Measurements from ENCODE around the gene AGPS.

Gene AGPS

DNA sequence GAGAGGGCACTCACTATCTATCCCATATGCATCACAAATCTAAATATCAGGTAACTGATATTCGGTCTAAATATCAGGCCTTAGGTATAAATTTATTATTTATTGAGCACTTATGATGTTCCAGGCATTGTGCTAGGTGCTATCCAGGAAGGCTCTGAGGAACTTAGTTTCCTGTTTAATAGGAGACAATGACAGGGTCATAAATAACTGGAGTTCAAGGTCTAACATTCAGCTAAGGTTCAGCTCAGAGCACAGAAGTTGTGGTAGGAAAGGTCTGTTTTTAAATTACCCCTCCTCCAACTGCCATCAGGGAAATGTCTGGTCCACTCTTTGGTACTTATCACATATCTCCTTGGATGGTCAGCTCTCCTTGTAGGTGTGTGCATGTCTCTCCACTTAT, 193.6 kb downstream of the AGPS start:
- no peak for DNase-seq

DNA sequence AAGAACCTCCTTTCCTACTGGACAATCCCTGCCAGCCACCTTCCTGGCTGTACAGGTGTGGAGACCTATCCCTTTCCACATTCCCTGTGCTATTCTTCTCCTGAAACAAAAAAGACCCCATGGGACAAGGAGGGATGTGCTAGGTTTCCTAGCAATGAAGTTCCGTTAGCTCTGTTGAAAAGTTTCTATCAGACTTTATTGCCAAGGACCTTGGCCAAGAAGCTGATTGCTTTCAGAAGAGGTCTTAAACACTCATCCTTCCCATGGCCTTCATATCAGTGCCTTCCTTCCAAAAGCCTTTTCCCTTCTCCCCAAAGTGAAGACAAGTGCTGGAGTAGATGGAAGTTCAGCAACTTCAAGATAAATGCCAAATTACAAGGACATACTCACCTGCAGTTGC, 194.8 kb downstream of the AGPS start:
- no peak for DNase-seq

DNA sequence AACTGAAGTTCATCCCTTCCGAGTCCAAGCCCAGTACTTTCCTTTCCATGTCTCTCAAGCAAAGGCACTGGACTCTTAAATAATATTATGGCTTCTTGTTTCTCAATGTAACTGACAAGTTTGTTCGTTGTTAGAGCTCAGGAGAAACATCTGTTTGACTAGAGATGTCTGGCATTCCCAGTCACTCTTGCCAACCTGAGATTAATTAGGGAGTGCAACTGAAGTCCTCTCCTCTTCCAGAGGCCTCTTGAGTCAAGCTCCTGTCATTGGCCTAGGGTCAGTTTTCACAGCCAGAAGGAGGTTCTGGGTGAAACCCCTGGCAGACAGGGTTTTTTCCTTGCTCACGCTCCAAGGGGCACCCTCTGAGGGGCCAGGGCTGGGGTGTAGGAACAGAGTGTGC, 196.1 kb downstream of the AGPS start:
- no peak for DNase-seq

DNA sequence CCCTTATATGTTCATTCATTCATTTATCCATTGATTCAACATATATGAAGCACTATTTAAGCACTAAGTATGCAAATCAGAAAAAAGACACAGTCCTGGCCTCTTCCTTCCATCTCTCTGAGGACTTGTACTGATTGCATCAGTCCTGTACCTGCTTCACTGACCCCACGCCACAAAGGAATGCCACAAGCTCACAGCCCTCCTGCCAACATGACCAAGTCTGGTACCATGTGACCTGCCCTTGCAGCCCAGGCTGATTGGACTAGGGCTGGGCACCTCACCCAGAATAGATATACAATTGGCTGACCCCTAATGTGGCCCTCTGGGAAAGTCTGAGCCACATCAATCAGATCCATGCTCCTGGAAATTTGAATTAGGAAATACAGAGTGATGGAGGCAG, 196.6 kb downstream of the AGPS start:
- no peak for DNase-seq

DNA sequence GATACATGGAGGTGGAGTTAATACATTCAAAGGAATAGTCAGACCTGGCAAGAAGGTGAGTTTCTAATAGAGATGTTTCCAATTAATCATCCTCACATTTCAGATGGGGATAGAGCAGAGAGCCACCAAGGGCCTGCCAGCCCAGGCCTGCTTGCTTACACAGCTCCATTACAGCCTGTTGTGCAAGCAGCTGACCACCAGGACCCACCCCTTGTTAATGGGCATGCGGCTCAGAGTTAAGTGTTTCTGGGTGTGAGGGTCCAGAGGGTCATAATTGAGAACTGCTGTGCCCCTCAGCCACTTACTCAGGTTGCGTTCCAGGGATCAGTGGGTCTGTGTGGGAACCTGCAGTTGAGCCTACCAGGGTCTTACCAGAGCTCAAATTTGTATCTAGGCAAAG, 199.8 kb downstream of the AGPS start:
- no peak for DNase-seq

DNA sequence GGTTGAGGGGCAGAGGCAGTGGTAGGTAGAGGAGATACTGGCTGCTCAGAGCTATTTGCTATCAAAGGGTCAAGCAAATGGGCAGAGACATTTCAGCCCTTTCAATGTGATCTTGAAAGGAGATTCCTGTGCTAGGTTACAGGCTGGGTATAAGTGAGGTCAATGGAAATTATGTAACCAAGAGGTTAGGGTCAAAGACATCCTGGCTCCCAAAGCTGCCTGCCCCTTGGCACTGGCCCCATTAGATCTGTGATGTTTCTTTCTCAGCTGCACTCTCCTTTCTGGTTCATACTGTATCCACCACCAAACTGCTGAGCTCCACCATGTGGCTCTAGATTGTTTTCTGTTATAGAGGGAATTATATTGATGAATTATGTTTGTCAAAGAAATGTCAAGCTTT, 200.4 kb downstream of the AGPS start:
- DNase-seq = no peak

DNA sequence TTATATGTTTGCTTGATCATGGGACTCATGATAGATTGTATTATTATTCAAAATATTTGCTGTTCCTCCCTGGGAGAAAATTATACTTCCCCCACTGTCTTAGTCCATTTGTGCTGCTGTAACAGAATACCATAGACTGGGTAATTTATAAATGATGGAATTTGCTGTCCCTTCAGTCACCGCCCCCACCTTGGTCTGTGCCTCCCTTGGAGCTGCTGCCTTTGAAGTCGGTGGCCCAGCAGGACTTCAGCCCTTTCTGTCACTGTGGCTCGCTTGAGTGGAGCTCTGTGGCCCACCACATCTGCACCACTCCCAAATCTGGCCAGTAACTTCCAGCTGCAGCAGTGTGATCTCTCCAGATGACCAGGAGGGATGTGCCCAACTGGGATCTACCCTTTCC, 200.8 kb downstream of the AGPS start:
- DNase-seq = no peak

All from hypothalamus (tissue), 51 donors.